Left cardiac atrium (tissue), 4 donors: ENCODE data around the gene DNAH17. TPM values are rescaled to one million over a fixed set of nuclear protein-coding genes. Genes with fewer than 3 reads are reported as not detected.

Experiments used
- ATAC-seq, 2 donors: fragments of 200-7000 bp; cut with Tn5 transposase; one replicate each; pipeline ENCODE4 v1.9.1; 2020; ENCODE audit warnings: mild to moderate bottlenecking in 2 of 2, moderate library complexity in 2 of 2
- DNase-seq: peaks from one replicate; pipeline ENCODE4 v3.0.0-alpha.2; 2020
- intact Hi-C, 2 donors: fragments of 100-400 bp; cut with DNase I; formaldehyde crosslinking; loops; one replicate each; pipeline versions ENCODE4 v1.14.1 to v1.15.1; 2022 to 2023
- total RNA-seq, 2 donors: library from RNA; stranded (reverse); fragmentation: NEBNext Ultra II Directional; extraction: Animal tissue kit (Norgen Biotek cat#: 25700); gene quantifications; one replicate each; pipeline ENCODE4 v1.2.1, GENCODE V29; 2021
- donor health status: DM: no; HTN: yes; CAD: no.
- donor health status: DM: no; HTN: yes; CAD: no; lungs with severe emphysema.
- donor health status: DM: yes; HTN: yes; CAD: no.
- donor health status: Dilated cardiomyopathy.

DNAH17 gene
- total RNA-seq, 2 donors from 2014 or later, result 0.21 to 0.32 TPM

- intact Hi-C loops, result no loop called here
- DNase-seq (peak; percentile 64), ATAC-seq (peak; percentile 19 to 51)
Observed at GRCh38 chr17:78411241-78411857, 165.8 kb downstream of the DNAH17 start.

GRCh38 chr17:78409191-78409928 lies 167.8 kb downstream of the DNAH17 start:
- intact Hi-C loops, result no loop called here
- DNase-seq (no peak), ATAC-seq (no peak)

- DNase-seq, result no peak
- ATAC-seq, result no peak
- intact Hi-C loops, result no loop called here
Observed at GRCh38 chr17:78408476-78409050, 168.6 kb downstream of the DNAH17 start.

GRCh38 chr17:78407387-78408000 lies 169.7 kb downstream of the DNAH17 start:
- intact Hi-C loops, result no loop called here
- ATAC-seq (no peak), DNase-seq (no peak)

GRCh38 chr17:78406920-78407319 lies 170.3 kb downstream of the DNAH17 start:
- DNase-seq, result no peak
- intact Hi-C loops, result no loop called here
- ATAC-seq, result no peak

- DNase-seq, result no peak
- no peak for ATAC-seq
- intact Hi-C loops, result no loop called here
Observed at GRCh38 chr17:78406396-78406795, 170.8 kb downstream of the DNAH17 start.

- ATAC-seq (no peak), DNase-seq (no peak)
- intact Hi-C loops, result no loop called here
Observed at GRCh38 chr17:78403822-78404221, 173.4 kb downstream of the DNAH17 start.

- intact Hi-C loops, result no loop called here
Observed at GRCh38 chr17:78401891-78402290, 175.3 kb downstream of the DNAH17 start.

GRCh38 chr17:78401246-78401645 lies 175.9 kb downstream of the DNAH17 start:
- ATAC-seq, result no peak
- intact Hi-C loops, result no loop called here
- no peak for DNase-seq

More at GRCh38 chr17:78401891-78402290, 175.3 kb downstream of the DNAH17 start:
- DNase-seq (no peak), ATAC-seq (no peak)

GRCh38 chr17:78400581-78401240 lies 176.5 kb downstream of the DNAH17 start:
- intact Hi-C loops, result no loop called here
- no peak for DNase-seq
- ATAC-seq, result no peak

- intact Hi-C loops, result loop anchor here in 1 of 2 donors (5.0 kb wide), 1 partner anchor 37 kb away; the partner anchor contains the start of gene SOCS3
- DNase-seq (no peak), ATAC-seq (no peak)
Observed at GRCh38 chr17:78399693-78400144, 177.5 kb downstream of the DNAH17 start.

GRCh38 chr17:78399028-78399692 lies 178.0 kb downstream of the DNAH17 start:
- DNase-seq (no peak), ATAC-seq (no peak)
- intact Hi-C loops, result loop anchor here in 1 of 2 donors (5.0 kb wide), 1 partner anchor 37 kb away; the partner anchor contains the start of gene SOCS3

- no peak for ATAC-seq
- intact Hi-C loops, result loop anchor here in 1 of 2 donors (5.0 kb wide), 1 partner anchor 36 kb away; the partner anchor contains the start of gene SOCS3
- DNase-seq, result no peak
Observed at GRCh38 chr17:78398390-78398789, 178.8 kb downstream of the DNAH17 start.

- DNase-seq (peak; percentile 56), ATAC-seq (peak; percentile 88 to 94)
- intact Hi-C loops, result loop anchor here in 1 of 2 donors (5.0 kb wide), 1 partner anchor 35 kb away; the partner anchor contains the start of gene SOCS3
Observed at GRCh38 chr17:78397681-78398101, 179.5 kb downstream of the DNAH17 start.

GRCh38 chr17:78396441-78397337 lies 180.5 kb downstream of the DNAH17 start:
- intact Hi-C loops, result loop anchor here in 1 of 2 donors (5.0 kb wide), 1 partner anchor 34 kb away; the partner anchor contains the start of gene SOCS3
- peak; percentile 42 to 79 for ATAC-seq
- DNase-seq, result peak; percentile 59

- no peak for ATAC-seq
Observed at GRCh38 chr17:78395155-78395554, 182.0 kb downstream of the DNAH17 start.

GRCh38 chr17:78394209-78394608 lies 183.0 kb downstream of the DNAH17 start:
- DNase-seq, result no peak
- no peak for ATAC-seq
- intact Hi-C loops, result no loop called here

More at GRCh38 chr17:78395155-78395554, 182.0 kb downstream of the DNAH17 start:
- no peak for DNase-seq
- intact Hi-C loops, result loop anchor here in 1 of 2 donors (5.0 kb wide), 1 partner anchor 33 kb away; the partner anchor contains the start of gene SOCS3
